Neuronal stem cell (in vitro differentiated cells): ENCODE measurements around the gene PSME2.

Experiments
- DNase-seq: peaks from one replicate; pipeline ENCODE4 v3.0.0-alpha.2; 2013; ENCODE audit warnings: low spot score
- H2AFZ ChIP-seq: one replicate; pipeline ENCODE4 v1.6.1; 2013; ENCODE audit warnings: mild to moderate bottlenecking, low read length, inconsistent platforms
- H2AK5ac ChIP-seq: 2 replicates; pipeline ENCODE4 v1.6.1; 2013; ENCODE audit warnings: low read depth, mild to moderate bottlenecking, inconsistent platforms, low read length, moderate library complexity, mixed read lengths
- H2BK120ac ChIP-seq: 2 replicates; pipeline ENCODE4 v1.6.1; 2013; ENCODE audit warnings: low read depth, mild to moderate bottlenecking, inconsistent platforms, low read length, moderate library complexity, mixed read lengths
- H2BK12ac ChIP-seq: one replicate; pipeline ENCODE4 v1.6.1; 2013; ENCODE audit warnings: low read length, inconsistent platforms
- H2BK15ac ChIP-seq: 2 replicates; pipeline ENCODE4 v1.6.1; 2013; ENCODE audit warnings: mild to moderate bottlenecking, low read length, inconsistent platforms, mixed read lengths
- H2BK5ac ChIP-seq: one replicate; pipeline ENCODE4 v1.6.1; 2013; ENCODE audit warnings: inconsistent platforms, mild to moderate bottlenecking, low read length, moderate library complexity
- H3K14ac ChIP-seq: one replicate; pipeline ENCODE4 v1.6.1; 2013; ENCODE audit warnings: low read length, inconsistent platforms
- H3K18ac ChIP-seq: 2 replicates; pipeline ENCODE4 v1.6.1; 2013; ENCODE audit warnings: low read length, inconsistent platforms
- H3K23ac ChIP-seq: 2 replicates; pipeline ENCODE4 v1.6.1; 2013; ENCODE audit warnings: low read depth, mild to moderate bottlenecking, mixed read lengths, low read length, inconsistent platforms; ENCODE audit not compliant: poor library complexity
- H3K27ac ChIP-seq: replicated peaks from 3 replicates; pipeline ENCODE4 v1.5.1; 2013; ENCODE audit warnings: low read length, inconsistent platforms
- H3K27me3 ChIP-seq, 3 experiments: 2 replicates each; pipeline ENCODE4 v1.6.1; 2013; ENCODE audit warnings: low read length in 3 of 3, mild to moderate bottlenecking in 2 of 3, inconsistent platforms in 1 of 3, low read depth in 1 of 3, mixed read lengths in 1 of 3, moderate library complexity in 1 of 3; ENCODE audit not compliant: control insufficient read depth in 3 of 3, insufficient read depth in 3 of 3
- H3K36me3 ChIP-seq, 2 donors: replicated peaks in 1 of 2; 2 replicates each; pipeline ENCODE4 v1.6.1; 2013; ENCODE audit warnings: low read length in 2 of 2; ENCODE audit not compliant: control insufficient read depth in 2 of 2, insufficient read depth in 2 of 2
- H3K4ac ChIP-seq: 2 replicates; pipeline ENCODE4 v1.6.1; 2013; ENCODE audit warnings: inconsistent platforms, mild to moderate bottlenecking, low read length, moderate library complexity
- H3K4me1 ChIP-seq, 2 donors: 1 replicate in 1 of 2; 2 replicates in 1 of 2; pipeline ENCODE4 v1.6.1; 2013; ENCODE audit warnings: low read length in 2 of 2, low read depth in 1 of 2; ENCODE audit not compliant: control insufficient read depth in 2 of 2, insufficient read depth in 1 of 2
- H3K4me2 ChIP-seq: one replicate; pipeline ENCODE4 v1.6.1; 2013; ENCODE audit warnings: mild to moderate bottlenecking, low read length, inconsistent platforms; ENCODE audit not compliant: insufficient read depth, poor library complexity, severe bottlenecking
- H3K4me3 ChIP-seq, 2 donors: 2 replicates each; pipeline ENCODE4 v1.5.1; 2013; ENCODE audit warnings: low read length in 2 of 2, mild to moderate bottlenecking in 2 of 2, inconsistent platforms in 1 of 2, moderate library complexity in 1 of 2
- H3K79me1 ChIP-seq: one replicate; pipeline ENCODE4 v1.6.1; 2013; ENCODE audit warnings: low read depth, mild to moderate bottlenecking, inconsistent platforms, low read length, moderate library complexity
- H3K9ac ChIP-seq: one replicate; pipeline ENCODE4 v1.6.1; 2013; ENCODE audit warnings: mild to moderate bottlenecking, low read depth, low read length, inconsistent platforms; ENCODE audit not compliant: poor library complexity
- H3K9me3 ChIP-seq, 2 donors: replicated peaks in 1 of 2; 2 replicates each; pipeline versions ENCODE3 to v1.6.1; 2013; ENCODE audit warnings: low read length in 2 of 2, mild to moderate bottlenecking in 2 of 2, inconsistent platforms in 1 of 2, low read depth in 1 of 2, mixed read lengths in 1 of 2, moderate library complexity in 1 of 2; ENCODE audit not compliant: control insufficient read depth in 2 of 2, insufficient read depth in 1 of 2
- H4K8ac ChIP-seq: one replicate; pipeline ENCODE4 v1.6.1; 2013; ENCODE audit warnings: low read depth, mild to moderate bottlenecking, inconsistent platforms, low read length, moderate library complexity
- H4K91ac ChIP-seq: one replicate; pipeline ENCODE4 v1.6.1; 2013; ENCODE audit warnings: low read length, low read depth, mild to moderate bottlenecking, inconsistent platforms; ENCODE audit not compliant: poor library complexity
- WGBS, 2 donors: extraction: QIAGEN DNeasy Blood & Tissue Kit; methylation state at CpG; one replicate each; pipeline ENCODE4 v1.1.7; 2013; ENCODE audit warnings: missing lambda C conversion rate in 2 of 2, mixed read lengths in 1 of 2; ENCODE audit not compliant: insufficient read length in 2 of 2, insufficient replicate concordance in 1 of 2; ENCODE audit errors: extremely low coverage in 2 of 2; 5-methylcytosine and 5-hydroxymethylcytosine counted together

The PSME2 gene

GRCh38 chr14:24129410-24129998 lies 16.9 kb downstream of the PSME2 start:
- no CpG with 5 or more reads among the region's 8 CpGs for WGBS, 2 donors
- Histone ChIP-seq H2BK15ac (no peak overlapping the region), H3K4me3 (no peak overlapping the region), H3K4me1 (no peaks in the 10 kb centered on the region), H3K9me3 (no peaks in the 10 kb centered on the region), H3K4me2 (no peak overlapping the region), H2BK5ac (no peak overlapping the region), H3K36me3 (no peaks in the 10 kb centered on the region), H4K8ac (no peak overlapping the region), H3K27ac (no peak overlapping the region), H2BK12ac (no peak overlapping the region), H3K23ac (no peak overlapping the region), H2AK5ac (no peak overlapping the region), H3K9ac (no peak overlapping the region), H2BK120ac (no peak overlapping the region), H3K14ac (no peak overlapping the region), H2AFZ (no peak overlapping the region), H3K18ac (no peak overlapping the region), H3K79me1 (no peaks in the 10 kb centered on the region), H3K4ac (no peak overlapping the region), H3K27me3 (no peaks in the 10 kb centered on the region), H4K91ac (no peak overlapping the region)
- no peak for DNase-seq

- H3K79me1 ChIP-seq = no peaks in the 10 kb centered on the region
- no peak for DNase-seq
- H2BK5ac ChIP-seq = no peak overlapping the region
- no peak overlapping the region for H2AFZ ChIP-seq
- H2BK12ac ChIP-seq = no peak overlapping the region
- WGBS, 2 donors = no CpG with 5 or more reads among the region's 2 CpGs
- H3K23ac ChIP-seq = no peak overlapping the region
- no peak overlapping the region for H3K9ac ChIP-seq
- no peak overlapping the region for H2AK5ac ChIP-seq
- H2BK120ac ChIP-seq = no peak overlapping the region
- no peak overlapping the region for H3K27ac ChIP-seq
- H3K14ac ChIP-seq = no peak overlapping the region
- no peak overlapping the region for H2BK15ac ChIP-seq
- no peaks in the 10 kb centered on the region for H3K9me3 ChIP-seq
- H3K4me2 ChIP-seq = no peak overlapping the region
- no peak overlapping the region for H4K8ac ChIP-seq
- H3K4me3 ChIP-seq = no peak overlapping the region
- no peaks in the 10 kb centered on the region for H3K27me3 ChIP-seq
- H3K4ac ChIP-seq = no peak overlapping the region
- no peak overlapping the region for H3K18ac ChIP-seq
- no peak overlapping the region for H4K91ac ChIP-seq
- H3K36me3 ChIP-seq = peaks cover 8 to 12% of the 10 kb centered on the region in 2 donors
- H3K4me1 ChIP-seq = no peaks in the 10 kb centered on the region
Observed at GRCh38 chr14:24127673-24128072, 18.7 kb downstream of the PSME2 start.

DNA sequence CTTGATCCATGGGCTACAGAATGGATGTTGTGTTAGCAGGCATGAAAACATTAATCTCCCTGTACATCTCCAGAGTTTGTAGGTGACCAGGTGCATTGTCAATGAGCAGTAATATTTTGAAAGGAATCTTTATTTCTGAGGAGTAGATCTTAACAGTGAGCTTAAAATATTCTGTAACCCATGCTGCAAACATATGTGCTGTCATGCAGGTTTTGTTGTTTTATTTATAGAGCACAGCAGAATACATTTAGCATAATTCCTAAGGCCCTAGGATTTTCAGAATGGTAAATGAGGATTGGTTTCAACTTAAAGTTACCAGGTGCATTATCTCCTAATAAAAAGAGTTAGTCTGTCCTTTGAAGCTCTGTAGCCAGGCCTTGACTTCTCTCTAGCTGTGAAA lies 19.5 kb downstream of the PSME2 start:
- peaks cover 9 to 16% of the 10 kb centered on the region in 2 donors for H3K36me3 ChIP-seq
- H2BK15ac ChIP-seq = no peak overlapping the region
- no peaks in the 10 kb centered on the region for H3K79me1 ChIP-seq
- H2AK5ac ChIP-seq = no peak overlapping the region
- H3K4me1 ChIP-seq = no peaks in the 10 kb centered on the region
- no peak overlapping the region for H3K18ac ChIP-seq
- no peaks in the 10 kb centered on the region for H3K27me3 ChIP-seq
- no peak overlapping the region for H4K91ac ChIP-seq
- H3K4me2 ChIP-seq = no peak overlapping the region
- no peak overlapping the region for H4K8ac ChIP-seq
- H3K4ac ChIP-seq = no peak overlapping the region
- no peak overlapping the region for H3K9ac ChIP-seq
- H3K14ac ChIP-seq = no peak overlapping the region
- no peak overlapping the region for H3K23ac ChIP-seq
- H2BK120ac ChIP-seq = no peak overlapping the region
- H2BK12ac ChIP-seq = no peak overlapping the region
- H3K9me3 ChIP-seq = no peaks in the 10 kb centered on the region
- no peak overlapping the region for H2BK5ac ChIP-seq
- no peak for DNase-seq
- no peak overlapping the region for H2AFZ ChIP-seq
- H3K4me3 ChIP-seq = no peak overlapping the region
- H3K27ac ChIP-seq = no peak overlapping the region

GRCh38 chr14:24123424-24124417 lies 22.7 kb downstream of the PSME2 start:
- no peak overlapping the region for H3K4me2 ChIP-seq
- H3K9me3 ChIP-seq = no peaks in the 10 kb centered on the region
- H2BK120ac ChIP-seq = no peak overlapping the region
- no peak overlapping the region for H2AK5ac ChIP-seq
- no peak overlapping the region for H4K91ac ChIP-seq
- no peak overlapping the region for H2BK5ac ChIP-seq
- H2AFZ ChIP-seq = no peak overlapping the region
- H3K18ac ChIP-seq = no peak overlapping the region
- no peak overlapping the region for H2BK12ac ChIP-seq
- no peaks in the 10 kb centered on the region for H3K79me1 ChIP-seq
- H3K4ac ChIP-seq = no peak overlapping the region
- no CpG with 5 or more reads among the region's 9 CpGs for WGBS, 2 donors
- H3K14ac ChIP-seq = no peak overlapping the region
- H3K4me1 ChIP-seq = no peaks in the 10 kb centered on the region
- H3K23ac ChIP-seq = no peak overlapping the region
- H4K8ac ChIP-seq = no peak overlapping the region
- H2BK15ac ChIP-seq = no peak overlapping the region
- H3K4me3 ChIP-seq = peak overlapping the region in 1 of 2 donors; percentile 33
- H3K36me3 ChIP-seq = peaks cover 26 to 44% of the 10 kb centered on the region in 2 donors
- no peak overlapping the region for H3K9ac ChIP-seq
- no peak for DNase-seq
- no peak overlapping the region for H3K27ac ChIP-seq
- H3K27me3 ChIP-seq = no peaks in the 10 kb centered on the region
